ENCODE measurements around the gene PPM1J.

The PPM1J gene

DNA sequence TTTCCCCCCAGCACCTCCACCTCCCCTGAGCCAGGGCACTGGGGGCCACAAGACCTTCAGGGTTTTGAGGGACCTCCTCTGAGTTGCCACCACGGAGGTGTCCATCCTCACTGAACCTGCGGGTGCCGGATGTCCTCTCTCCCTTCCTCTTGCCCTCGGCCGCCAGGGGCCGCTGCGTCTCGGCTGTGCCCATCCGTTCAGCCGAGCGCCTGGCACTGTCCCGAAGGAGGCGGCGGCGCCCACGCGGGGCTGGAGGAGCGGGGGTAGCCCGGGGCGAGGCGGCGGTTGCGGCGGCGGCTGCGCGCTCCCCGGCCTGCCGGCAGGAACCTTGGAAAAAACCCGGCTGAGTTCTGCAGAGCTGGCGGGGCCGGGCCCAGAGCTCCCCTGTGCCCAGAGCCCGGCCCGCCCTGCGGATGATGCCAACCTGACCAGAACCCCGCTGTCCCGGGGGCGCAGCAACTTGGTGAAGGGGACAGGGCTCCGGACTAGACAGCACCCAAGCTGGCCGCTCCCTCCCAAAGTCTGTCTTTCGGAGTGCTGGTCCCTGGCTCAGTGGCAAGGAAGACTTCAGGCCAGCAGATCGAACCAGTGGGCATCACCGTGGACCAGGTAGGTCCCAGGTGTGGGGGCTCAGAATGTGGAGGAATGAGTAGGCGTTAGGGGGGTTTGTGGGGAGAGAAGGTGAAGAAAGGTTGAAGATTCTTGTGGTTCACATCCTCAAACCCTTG, 3.7 kb upstream of the PPM1J start:
- TF ChIP-seq, protein P1, sequence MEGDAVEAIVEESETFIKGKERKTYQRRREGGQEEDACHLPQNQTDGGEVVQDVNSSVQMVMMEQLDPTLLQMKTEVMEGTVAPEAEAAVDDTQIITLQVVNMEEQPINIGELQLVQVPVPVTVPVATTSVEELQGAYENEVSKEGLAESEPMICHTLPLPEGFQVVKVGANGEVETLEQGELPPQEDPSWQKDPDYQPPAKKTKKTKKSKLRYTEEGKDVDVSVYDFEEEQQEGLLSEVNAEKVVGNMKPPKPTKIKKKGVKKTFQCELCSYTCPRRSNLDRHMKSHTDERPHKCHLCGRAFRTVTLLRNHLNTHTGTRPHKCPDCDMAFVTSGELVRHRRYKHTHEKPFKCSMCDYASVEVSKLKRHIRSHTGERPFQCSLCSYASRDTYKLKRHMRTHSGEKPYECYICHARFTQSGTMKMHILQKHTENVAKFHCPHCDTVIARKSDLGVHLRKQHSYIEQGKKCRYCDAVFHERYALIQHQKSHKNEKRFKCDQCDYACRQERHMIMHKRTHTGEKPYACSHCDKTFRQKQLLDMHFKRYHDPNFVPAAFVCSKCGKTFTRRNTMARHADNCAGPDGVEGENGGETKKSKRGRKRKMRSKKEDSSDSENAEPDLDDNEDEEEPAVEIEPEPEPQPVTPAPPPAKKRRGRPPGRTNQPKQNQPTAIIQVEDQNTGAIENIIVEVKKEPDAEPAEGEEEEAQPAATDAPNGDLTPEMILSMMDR (conservative IDR thresholded peaks at IDR 0.05), result peak; percentile 98
- TF ChIP-seq ZFX (IDR thresholded peaks at IDR 0.05), result no peak
- H3K27ac ChIP-seq, result no peak overlapping the region

DNA sequence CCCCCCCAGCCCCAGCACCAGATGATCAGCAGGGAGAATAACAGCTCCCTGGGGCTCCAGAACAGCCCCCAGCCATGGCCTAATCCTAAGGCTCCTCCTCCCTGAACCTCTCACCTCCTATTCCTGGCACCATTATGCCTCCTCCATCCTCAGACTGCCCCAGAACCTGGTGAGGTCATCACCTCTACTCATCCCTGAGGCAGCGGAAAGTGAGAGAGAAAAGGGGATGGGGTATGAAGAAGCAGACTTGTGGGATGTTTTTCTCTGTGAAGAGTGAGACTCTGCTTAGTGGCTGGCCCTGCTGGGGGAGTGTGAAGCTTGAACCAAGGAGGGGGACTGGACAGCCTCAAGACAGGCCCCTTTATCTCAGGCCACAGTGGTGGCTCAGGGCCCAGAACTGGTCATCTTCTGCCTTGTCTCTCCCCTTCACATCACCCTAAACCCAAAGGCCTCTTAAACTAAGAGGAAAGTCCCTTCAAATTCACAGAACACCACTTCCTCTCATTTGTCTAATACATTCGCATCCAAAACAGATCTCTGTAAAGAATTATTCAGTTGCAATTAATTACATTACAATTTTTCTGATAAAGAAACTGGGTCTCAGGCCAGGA, 2.2 kb upstream of the PPM1J start:
- no peak overlapping the region for H3K27ac ChIP-seq
- no peak for TF ChIP-seq ZFX (IDR thresholded peaks at IDR 0.05)
- TF ChIP-seq, protein P1 (conservative IDR thresholded peaks at IDR 0.05), result no peak

DNA sequence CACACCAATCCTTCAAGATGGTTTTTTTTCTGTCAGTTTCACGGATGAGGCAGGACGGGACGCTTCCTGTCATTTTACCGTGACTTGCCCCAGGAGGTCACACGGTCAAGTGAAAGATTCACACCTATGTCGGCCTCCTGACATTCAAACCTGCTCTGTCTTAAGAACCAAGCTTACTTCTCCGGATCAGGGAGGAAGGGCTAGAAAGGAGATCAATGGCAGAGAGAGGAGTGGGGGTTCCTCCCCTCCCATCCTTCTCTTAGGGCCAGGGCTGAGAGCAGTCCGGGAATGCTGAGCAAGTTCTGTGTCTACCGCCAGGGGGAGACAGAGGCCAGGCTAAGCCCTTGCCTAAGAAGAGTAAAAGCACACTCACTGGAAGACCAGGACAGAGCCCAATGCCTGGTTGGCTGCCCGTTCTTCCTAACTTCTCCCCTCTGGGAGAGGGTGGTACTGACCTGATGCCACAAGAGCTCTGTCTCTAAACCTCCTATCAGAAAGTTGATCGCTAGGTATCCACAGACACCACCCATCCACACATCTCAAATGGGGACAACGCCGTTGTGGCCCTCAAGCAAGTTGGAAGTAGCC, 1.1 kb upstream of the PPM1J start:
- no peak overlapping the region for H3K27ac ChIP-seq
- TF ChIP-seq, protein P1 (conservative IDR thresholded peaks at IDR 0.05), result peak; percentile 96
- TF ChIP-seq ZFX (IDR thresholded peaks at IDR 0.05), result no peak

DNA sequence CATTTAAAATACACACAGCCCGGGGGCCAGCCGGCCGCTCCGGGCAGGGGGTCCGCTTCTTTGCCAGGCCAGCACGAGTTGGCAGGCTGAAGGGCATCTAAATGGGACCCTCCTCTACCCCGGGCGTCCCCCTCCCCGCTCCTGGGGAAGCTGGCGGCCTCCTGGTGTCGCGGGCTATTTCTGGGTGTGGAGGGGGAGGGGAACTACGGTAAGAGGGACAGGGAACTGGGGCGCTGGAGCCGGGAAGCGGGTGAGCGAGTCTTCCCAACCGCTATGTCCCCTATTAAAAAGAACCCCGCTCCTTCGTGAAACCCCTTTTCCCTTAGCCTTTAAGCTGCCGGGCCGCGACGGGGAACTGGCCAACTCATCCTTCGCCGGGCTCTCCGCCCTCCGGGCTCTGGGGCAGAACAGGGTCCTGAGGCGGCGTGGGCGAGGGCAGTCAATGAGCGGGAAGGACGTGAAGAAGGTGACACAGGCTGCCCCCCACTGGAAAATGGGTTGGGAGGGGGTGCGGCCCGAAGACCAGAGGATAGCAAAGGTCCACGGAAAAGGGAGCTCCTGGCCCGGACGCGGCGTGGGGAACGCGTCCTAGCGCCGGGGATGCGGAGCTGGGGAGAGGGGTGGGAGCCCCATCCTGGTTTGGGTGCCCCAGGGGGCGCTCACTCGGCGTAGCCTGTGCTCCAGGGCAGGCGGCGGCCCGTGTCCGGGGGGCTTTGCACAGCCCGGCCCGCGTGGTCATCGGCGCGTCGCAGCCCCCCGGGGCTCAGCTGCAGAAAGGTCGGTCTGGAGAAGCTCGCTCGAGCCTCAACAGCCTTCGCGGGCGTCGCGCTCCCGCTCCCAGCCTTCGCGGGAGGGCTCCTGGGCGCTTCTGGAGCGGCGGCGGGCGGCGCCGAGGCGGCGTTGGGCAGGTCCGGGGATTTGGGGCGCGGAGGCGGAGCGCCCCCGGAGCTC, 544 bp downstream of the PPM1J start:
- TF ChIP-seq ZFX (IDR thresholded peaks at IDR 0.05), result no peak
- TF ChIP-seq, protein P1 (conservative IDR thresholded peaks at IDR 0.05), result peak; percentile 13; the same call in 1 of the 2 replicates
- peak overlapping the region; percentile 37 for H3K27ac ChIP-seq

DNA sequence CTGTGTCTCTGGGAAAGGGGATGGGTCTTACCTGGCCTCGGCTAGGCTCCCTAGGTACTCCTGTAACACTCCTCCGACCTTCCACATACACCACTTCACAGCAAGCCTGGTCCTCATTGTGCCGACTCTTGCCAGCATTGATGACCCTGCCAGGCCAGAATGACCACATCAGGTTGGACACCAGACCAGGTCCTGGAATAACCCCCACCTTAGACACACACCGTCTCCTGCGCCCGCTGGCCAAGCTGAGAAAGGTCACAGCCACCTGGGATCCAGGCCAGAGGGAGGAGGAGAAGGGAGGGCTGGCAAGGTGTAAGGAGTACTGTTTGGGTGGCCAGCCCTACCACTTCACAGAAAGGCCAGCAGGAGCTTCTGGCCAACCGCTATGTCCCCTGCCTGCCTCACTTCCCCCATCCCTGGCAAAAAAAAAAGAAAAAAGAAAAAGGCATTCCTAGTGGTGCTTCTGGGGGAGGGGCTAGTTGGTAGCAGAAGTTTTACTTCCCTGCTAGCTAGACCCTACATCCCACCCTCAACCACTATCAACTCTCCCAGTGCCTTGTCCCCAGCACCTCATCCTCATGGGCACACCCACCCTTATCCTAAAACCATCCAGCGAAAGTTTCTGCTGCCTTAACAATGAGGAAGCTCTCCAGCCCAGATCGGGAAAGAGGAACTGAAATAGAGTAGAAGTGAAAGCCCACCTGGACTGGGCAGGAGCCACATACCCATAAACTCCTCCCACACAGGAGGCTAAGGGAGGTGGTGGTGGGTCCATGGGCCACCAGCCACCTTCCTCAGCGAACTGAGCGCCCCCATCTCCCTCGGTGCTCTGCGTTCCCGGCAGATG, 1.4 kb downstream of the PPM1J start:
- TF ChIP-seq ZFX (IDR thresholded peaks at IDR 0.05), result no peak
- TF ChIP-seq, protein P1 (conservative IDR thresholded peaks at IDR 0.05), result no peak
- H3K27ac ChIP-seq, result peak overlapping the region; percentile 11; the same call in 1 of the 2 replicates

DNA sequence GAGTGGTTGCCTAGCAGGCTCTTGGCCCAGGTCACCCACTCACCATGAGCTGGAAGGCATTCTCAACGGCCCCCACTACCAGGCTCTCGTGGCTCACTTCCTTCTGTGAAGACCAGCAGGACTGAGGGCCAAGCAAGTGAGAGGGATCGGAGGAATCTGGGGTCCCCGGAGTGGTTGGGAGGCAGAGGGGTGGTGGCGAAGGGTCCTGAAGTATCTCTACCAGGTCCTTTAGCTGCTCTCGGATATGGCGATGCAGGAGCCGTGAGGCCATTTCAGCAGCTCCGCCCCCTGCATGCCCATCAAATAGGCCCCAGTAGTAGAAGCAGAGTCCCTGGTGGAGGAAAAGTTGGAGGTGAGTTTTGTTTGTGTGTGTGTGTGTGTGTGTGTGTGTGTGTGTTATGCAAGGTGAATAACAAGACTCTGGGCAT, 2.4 kb downstream of the PPM1J start:
- no peak overlapping the region for H3K27ac ChIP-seq
- TF ChIP-seq, protein P1 (conservative IDR thresholded peaks at IDR 0.05), result no peak
- TF ChIP-seq ZFX (IDR thresholded peaks at IDR 0.05), result no peak
